Loucy (cell line): Measurements from ENCODE around the gene DCDC1.

Experiments used
- H2AFZ ChIP-seq: fragments of 200-600 bp; sonication (generic); 2 replicates; pipeline ENCODE4 v1.6.0; 2016; ENCODE audit warnings: antibody characterized with exemption, mild to moderate bottlenecking, low read length, moderate library complexity
- H3F3A ChIP-seq: fragments of 200-600 bp; 2 replicates; pipeline ENCODE4 v1.6.0; 2016; ENCODE audit warnings: antibody characterized with exemption, low read depth, mild to moderate bottlenecking
- H3K27me3 ChIP-seq: fragments of 200-600 bp; sonication (generic); 2 replicates; pipeline ENCODE4 v1.6.1; 2014; ENCODE audit warnings: low read length, mild to moderate bottlenecking; ENCODE audit not compliant: insufficient read depth, poor library complexity, severe bottlenecking
- H3K36me3 ChIP-seq: fragments of 200-600 bp; sonication (generic); 2 replicates; pipeline ENCODE4 v1.6.1; 2016; ENCODE audit warnings: low read length; ENCODE audit not compliant: insufficient read depth
- H3K4me1 ChIP-seq: fragments of 200-600 bp; sonication (generic); 2 replicates; pipeline ENCODE4 v1.5.1; 2014; ENCODE audit warnings: low read length, mild to moderate bottlenecking; ENCODE audit not compliant: insufficient read depth, poor library complexity, severe bottlenecking
- H3K4me2 ChIP-seq: fragments of 200-600 bp; sonication (generic); 2 replicates; pipeline ENCODE4 v1.6.0; 2014; ENCODE audit warnings: antibody characterized with exemption, low read length, low read depth, mild to moderate bottlenecking; ENCODE audit not compliant: poor library complexity, severe bottlenecking
- H3K4me3 ChIP-seq: fragments of 200-600 bp; sonication (generic); 2 replicates; pipeline ENCODE4 v1.5.1; 2014; ENCODE audit warnings: low read length, mild to moderate bottlenecking, mixed read lengths; ENCODE audit not compliant: poor library complexity, severe bottlenecking
- H3K79me2 ChIP-seq: fragments of 200-600 bp; sonication (generic); 2 replicates; pipeline ENCODE4 v1.6.1; 2014; ENCODE audit warnings: low read length; ENCODE audit not compliant: insufficient read depth
- H3K9ac ChIP-seq: fragments of 200-600 bp; sonication (generic); 2 replicates; pipeline ENCODE4 v1.6.0; 2014; ENCODE audit warnings: mild to moderate bottlenecking, low read depth, low read length, moderate library complexity; ENCODE audit not compliant: poor library complexity, severe bottlenecking
- H3K9me2 ChIP-seq: fragments of 200-600 bp; sonication (generic); replicated peaks from 2 replicates; pipeline ENCODE4 v1.6.1; 2016; ENCODE audit warnings: low read depth, low read length, mixed read lengths
- H3K9me3 ChIP-seq: fragments of 200-600 bp; sonication (generic); 2 replicates; pipeline ENCODE4 v1.6.1; 2014; ENCODE audit warnings: mild to moderate bottlenecking, antibody characterized with exemption, low read length, low read depth; ENCODE audit not compliant: insufficient read depth
- H4K20me1 ChIP-seq: fragments of 200-600 bp; sonication (generic); 2 replicates; pipeline ENCODE4 v1.6.0; 2014; ENCODE audit warnings: antibody characterized with exemption, low read length, mild to moderate bottlenecking; ENCODE audit not compliant: insufficient read depth, poor library complexity, severe bottlenecking
- CTCF ChIP-seq: fragments of 200-600 bp; sonication (generic); conservative IDR thresholded peaks from 2 replicates; pipeline ENCODE4 v1.5.1; 2014; ENCODE audit warnings: mild to moderate bottlenecking, antibody characterized with exemption, low read length
- EZH2phosphoT487 ChIP-seq: fragments of 200-600 bp; IDR thresholded peaks from 2 replicates; pipeline ENCODE4 v1.6.1; 2018; ENCODE audit warnings: antibody characterized with exemption, mild to moderate bottlenecking, moderate library complexity, borderline replicate concordance

DCDC1 gene

GRCh38 chr11:31414338-31414737, 44.8 kb upstream of the DCDC1 start:
- Histone ChIP-seq H3K4me2 (no peak overlapping the region), H3K4me1 (peaks cover 5% of the 10 kb centered on the region), H3F3A (no peaks in the 10 kb centered on the region; the same call in 1 of the 2 replicates), H3K9ac (no peak overlapping the region), H3K9me2 (no peaks in the 10 kb centered on the region), H2AFZ (no peak overlapping the region), H3K27me3 (no peaks in the 10 kb centered on the region), H3K4me3 (no peak overlapping the region), H3K36me3 (peaks cover 4% of the 10 kb centered on the region; the same call in 1 of the 2 replicates), H3K79me2 (no peaks in the 10 kb centered on the region), H3K9me3 (no peaks in the 10 kb centered on the region), H4K20me1 (no peaks in the 10 kb centered on the region)
- no peak for TF ChIP-seq CTCF
- no peak for TF ChIP-seq EZH2phosphoT487

GRCh38 chr11:31412946-31413345, 43.4 kb upstream of the DCDC1 start:
- Histone ChIP-seq H3K4me3 (no peak overlapping the region), H3K36me3 (peaks cover 4% of the 10 kb centered on the region; the same call in 1 of the 2 replicates), H3K9ac (no peak overlapping the region), H3K27me3 (no peaks in the 10 kb centered on the region), H3K4me2 (no peak overlapping the region), H3K9me2 (no peaks in the 10 kb centered on the region), H4K20me1 (no peaks in the 10 kb centered on the region), H3F3A (no peaks in the 10 kb centered on the region; the same call in 1 of the 2 replicates), H3K9me3 (no peaks in the 10 kb centered on the region), H3K4me1 (peaks cover 5% of the 10 kb centered on the region), H3K79me2 (no peaks in the 10 kb centered on the region), H2AFZ (no peak overlapping the region)
- no peak for TF ChIP-seq EZH2phosphoT487
- no peak for TF ChIP-seq CTCF

GRCh38 chr11:31408201-31408600, 38.7 kb upstream of the DCDC1 start:
- H4K20me1 ChIP-seq, result no peaks in the 10 kb centered on the region

More at GRCh38 chr11:31408201-31408600, 38.7 kb upstream of the DCDC1 start:
- H3K79me2 ChIP-seq, result no peaks in the 10 kb centered on the region
- peaks cover 5% of the 10 kb centered on the region for H3K4me1 ChIP-seq
- H3K36me3 ChIP-seq, result no peaks in the 10 kb centered on the region
- H3K27me3 ChIP-seq, result no peaks in the 10 kb centered on the region
- H3K4me2 ChIP-seq, result no peak overlapping the region
- no peaks in the 10 kb centered on the region; the same call in 1 of the 2 replicates for H3F3A ChIP-seq
- no peak overlapping the region for H2AFZ ChIP-seq
- H3K9ac ChIP-seq, result no peak overlapping the region
- TF ChIP-seq EZH2phosphoT487 (no peak), CTCF (no peak)
- H3K4me3 ChIP-seq, result no peak overlapping the region
- H3K9me3 ChIP-seq, result no peaks in the 10 kb centered on the region
- no peaks in the 10 kb centered on the region for H3K9me2 ChIP-seq
